ENCODE measurements around the gene OSBPL3.

The OSBPL3 gene

GRCh38 chr7:24910551-24911212 lies 69.3 kb downstream of the OSBPL3 start (continued):
- no peak for TF ChIP-seq ZNF830 (tag by site-specific recombination; IDR thresholded peaks at IDR 0.05; ENCODE audit: low read depth)

GRCh38 chr7:24908727-24909126 lies 71.3 kb downstream of the OSBPL3 start:
- Histone ChIP-seq H3K9me3 (ENCODE audit: control insufficient read depth, insufficient read depth, low read depth, low read length) (no peaks in the 10 kb centered on the region), H3K4me1 (ENCODE audit: control insufficient read depth, insufficient read depth, low read length) (peaks cover 19% of the 10 kb centered on the region), H3K27ac (ENCODE audit: extremely low read depth, low read depth, low read length) (no peak overlapping the region), H3K36me3 (ENCODE audit: control insufficient read depth in 2 of 2, insufficient read depth in 1 of 2, low read length in 2 of 2) (no peaks in the 10 kb centered on the region), H3K4me3 (ENCODE audit: low read depth, low read length) (no peak overlapping the region)
- POLR2A ChIA-PET, result no interaction called here
- TF ChIP-seq ZNF114 (tag by site-specific recombination; IDR thresholded peaks at IDR 0.05) (no peak), ZNF785 (tag by site-specific recombination; IDR thresholded peaks at IDR 0.05) (no peak), ZNF10 (tag by site-specific recombination; IDR thresholded peaks at IDR 0.05) (no peak), ZNF48 (tag by site-specific recombination; IDR thresholded peaks at IDR 0.05) (no peak), KLF7 (tag by site-specific recombination; IDR thresholded peaks at IDR 0.05; ENCODE audit: borderline replicate concordance) (no peak), ZNF23 (tag by site-specific recombination; IDR thresholded peaks at IDR 0.05; ENCODE audit: borderline replicate concordance) (no peak), ZNF596 (tag by site-specific recombination; IDR thresholded peaks at IDR 0.05) (no peak)
- TF ChIP-seq, protein P1, sequence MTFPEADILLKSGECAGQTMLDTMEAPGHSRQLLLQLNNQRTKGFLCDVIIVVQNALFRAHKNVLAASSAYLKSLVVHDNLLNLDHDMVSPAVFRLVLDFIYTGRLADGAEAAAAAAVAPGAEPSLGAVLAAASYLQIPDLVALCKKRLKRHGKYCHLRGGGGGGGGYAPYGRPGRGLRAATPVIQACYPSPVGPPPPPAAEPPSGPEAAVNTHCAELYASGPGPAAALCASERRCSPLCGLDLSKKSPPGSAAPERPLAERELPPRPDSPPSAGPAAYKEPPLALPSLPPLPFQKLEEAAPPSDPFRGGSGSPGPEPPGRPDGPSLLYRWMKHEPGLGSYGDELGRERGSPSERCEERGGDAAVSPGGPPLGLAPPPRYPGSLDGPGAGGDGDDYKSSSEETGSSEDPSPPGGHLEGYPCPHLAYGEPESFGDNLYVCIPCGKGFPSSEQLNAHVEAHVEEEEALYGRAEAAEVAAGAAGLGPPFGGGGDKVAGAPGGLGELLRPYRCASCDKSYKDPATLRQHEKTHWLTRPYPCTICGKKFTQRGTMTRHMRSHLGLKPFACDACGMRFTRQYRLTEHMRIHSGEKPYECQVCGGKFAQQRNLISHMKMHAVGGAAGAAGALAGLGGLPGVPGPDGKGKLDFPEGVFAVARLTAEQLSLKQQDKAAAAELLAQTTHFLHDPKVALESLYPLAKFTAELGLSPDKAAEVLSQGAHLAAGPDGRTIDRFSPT (tag by site-specific recombination; IDR thresholded peaks at IDR 0.05), result no peak
- TF ChIP-seq, protein P2, sequence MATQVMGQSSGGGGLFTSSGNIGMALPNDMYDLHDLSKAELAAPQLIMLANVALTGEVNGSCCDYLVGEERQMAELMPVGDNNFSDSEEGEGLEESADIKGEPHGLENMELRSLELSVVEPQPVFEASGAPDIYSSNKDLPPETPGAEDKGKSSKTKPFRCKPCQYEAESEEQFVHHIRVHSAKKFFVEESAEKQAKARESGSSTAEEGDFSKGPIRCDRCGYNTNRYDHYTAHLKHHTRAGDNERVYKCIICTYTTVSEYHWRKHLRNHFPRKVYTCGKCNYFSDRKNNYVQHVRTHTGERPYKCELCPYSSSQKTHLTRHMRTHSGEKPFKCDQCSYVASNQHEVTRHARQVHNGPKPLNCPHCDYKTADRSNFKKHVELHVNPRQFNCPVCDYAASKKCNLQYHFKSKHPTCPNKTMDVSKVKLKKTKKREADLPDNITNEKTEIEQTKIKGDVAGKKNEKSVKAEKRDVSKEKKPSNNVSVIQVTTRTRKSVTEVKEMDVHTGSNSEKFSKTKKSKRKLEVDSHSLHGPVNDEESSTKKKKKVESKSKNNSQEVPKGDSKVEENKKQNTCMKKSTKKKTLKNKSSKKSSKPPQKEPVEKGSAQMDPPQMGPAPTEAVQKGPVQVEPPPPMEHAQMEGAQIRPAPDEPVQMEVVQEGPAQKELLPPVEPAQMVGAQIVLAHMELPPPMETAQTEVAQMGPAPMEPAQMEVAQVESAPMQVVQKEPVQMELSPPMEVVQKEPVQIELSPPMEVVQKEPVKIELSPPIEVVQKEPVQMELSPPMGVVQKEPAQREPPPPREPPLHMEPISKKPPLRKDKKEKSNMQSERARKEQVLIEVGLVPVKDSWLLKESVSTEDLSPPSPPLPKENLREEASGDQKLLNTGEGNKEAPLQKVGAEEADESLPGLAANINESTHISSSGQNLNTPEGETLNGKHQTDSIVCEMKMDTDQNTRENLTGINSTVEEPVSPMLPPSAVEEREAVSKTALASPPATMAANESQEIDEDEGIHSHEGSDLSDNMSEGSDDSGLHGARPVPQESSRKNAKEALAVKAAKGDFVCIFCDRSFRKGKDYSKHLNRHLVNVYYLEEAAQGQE (tag by site-specific recombination; IDR thresholded peaks at IDR 0.05), result no peak
- CTCF ChIA-PET, result interaction anchor here (1.3 kb wide), 1 partner anchor 190 kb away, joined by 4 read pairs; no protein-coding TSS in a partner anchor

DNA sequence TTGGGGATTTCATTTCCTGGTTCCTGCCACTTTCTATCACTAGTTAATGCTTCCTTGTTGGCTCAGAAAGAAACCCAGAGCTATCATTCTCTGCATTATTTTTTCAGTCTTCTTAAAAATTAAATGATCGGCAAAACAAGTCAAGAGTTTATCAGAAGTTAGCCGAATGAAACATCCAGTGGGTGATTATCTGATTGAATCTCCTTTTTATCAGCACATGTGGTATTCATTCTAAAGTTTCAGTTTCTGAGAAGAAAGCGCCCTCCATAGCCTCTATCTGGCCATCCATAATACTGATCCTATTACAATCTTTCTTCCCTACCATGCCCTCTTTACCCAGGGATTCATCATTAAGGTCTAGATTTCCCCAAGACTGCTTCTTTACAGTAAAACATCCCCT lies 71.8 kb downstream of the OSBPL3 start:
- TF ChIP-seq ZNF571 (tag by site-specific recombination; IDR thresholded peaks at IDR 0.05), result no peak
- no peak for TF ChIP-seq ZNF660 (tag by site-specific recombination; IDR thresholded peaks at IDR 0.05)
- no peak for TF ChIP-seq ZNF155 (tag by site-specific recombination; IDR thresholded peaks at IDR 0.05)
- TF ChIP-seq ZNF544 (tag by site-specific recombination; IDR thresholded peaks at IDR 0.05), result no peak
- TF ChIP-seq IKZF3 (tag by site-specific recombination; IDR thresholded peaks at IDR 0.05), result no peak
- TF ChIP-seq ZNF10 (tag by site-specific recombination; IDR thresholded peaks at IDR 0.05), result no peak
- no peak for TF ChIP-seq ZBTB48 (tag by site-specific recombination; IDR thresholded peaks at IDR 0.05)
- TF ChIP-seq, protein P2 (tag by site-specific recombination; IDR thresholded peaks at IDR 0.05), result no peak
- TF ChIP-seq PRDM10 (tag by site-specific recombination; IDR thresholded peaks at IDR 0.05), result no peak
- TF ChIP-seq KLF1 (tag by site-specific recombination; IDR thresholded peaks at IDR 0.05), result no peak
- TF ChIP-seq ZBTB21 (tag by site-specific recombination; IDR thresholded peaks at IDR 0.05), result no peak
- peaks cover 19% of the 10 kb centered on the region for H3K4me1 ChIP-seq (ENCODE audit: control insufficient read depth, insufficient read depth, low read length)
- ChIA-PET POLR2A (no interaction called here), CTCF (no interaction called here)
- H3K27ac ChIP-seq (ENCODE audit: extremely low read depth, low read depth, low read length), result no peak overlapping the region
- H3K4me3 ChIP-seq (ENCODE audit: low read depth, low read length), result no peak overlapping the region
- no peaks in the 10 kb centered on the region for H3K9me3 ChIP-seq (ENCODE audit: control insufficient read depth, insufficient read depth, low read depth, low read length)
- no peaks in the 10 kb centered on the region for H3K36me3 ChIP-seq (ENCODE audit: control insufficient read depth in 2 of 2, insufficient read depth in 1 of 2, low read length in 2 of 2)

Data from HEK293 (cell line).